ENCODE data around the gene PGBD2.
"Not testable (repeated sequence)": the region's sequence is repeated elsewhere in the genome, so short reads cannot be mapped to it uniquely, and the experiment has no call there.

PGBD2 gene

DNA sequence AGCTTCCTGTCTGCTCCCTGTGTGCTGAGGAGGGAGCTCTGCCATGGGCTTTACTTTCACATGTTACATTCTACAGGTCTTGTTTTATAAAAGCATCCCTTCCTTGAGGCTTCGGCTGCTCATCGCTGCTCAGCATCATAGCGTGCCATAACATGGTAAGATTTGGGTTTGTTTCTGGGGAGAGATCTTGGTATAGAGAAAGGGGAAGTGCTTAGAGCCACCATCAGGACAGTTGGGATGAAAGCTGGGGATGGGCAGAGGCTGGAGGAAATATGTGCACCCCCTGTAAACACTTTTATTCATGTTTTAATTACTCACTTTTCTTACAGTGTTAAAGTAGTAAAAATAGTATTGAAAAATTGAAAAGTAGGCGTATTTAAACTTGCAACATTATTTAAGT is 24.0 kb downstream of the PGBD2 start:
- H3K27me3 Mint-ChIP-seq; H3K4me3 Mint-ChIP-seq; H3K9me3 Mint-ChIP-seq; H3K27ac Mint-ChIP-seq; H3K36me3 Mint-ChIP-seq (ENCODE audit: low read depth): not testable (repeated sequence)
- H3K4me1 Mint-ChIP-seq (ENCODE audit: low read depth), result peaks cover 26% of the 10 kb centered on the region

DNA sequence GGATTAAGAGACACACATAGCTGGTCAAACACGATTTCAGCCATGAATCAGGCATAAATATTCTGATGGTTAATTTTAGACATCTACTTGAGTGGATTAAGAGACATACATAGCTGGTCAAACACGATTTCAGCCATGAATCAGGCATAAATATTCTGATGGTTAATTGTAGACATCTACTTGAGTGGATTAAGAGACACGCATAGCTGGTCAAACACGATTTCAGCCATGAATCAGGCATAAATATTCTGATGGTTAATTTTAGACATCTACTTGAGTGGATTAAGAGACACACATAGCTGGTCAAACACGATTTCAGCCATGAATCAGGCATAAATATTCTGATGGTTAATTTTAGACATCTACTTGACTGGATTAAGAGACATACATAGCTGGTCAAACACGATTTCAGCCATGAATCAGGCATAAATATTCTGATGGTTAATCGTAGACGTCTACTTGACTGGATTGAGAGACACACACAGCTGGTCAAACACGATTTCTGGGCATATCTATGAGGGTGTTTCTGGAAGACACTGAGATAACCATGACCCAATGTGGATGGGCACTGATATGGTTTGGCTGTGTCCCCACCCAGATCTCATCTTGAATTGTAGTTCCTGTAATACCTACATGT is 32.3 kb downstream of the PGBD2 start:
- not testable (repeated sequence) for H3K36me3 Mint-ChIP-seq (ENCODE audit: low read depth); H3K27ac Mint-ChIP-seq

GRCh38 chr1:248944134-248944999 is 38.3 kb downstream of the PGBD2 start:
- H3K36me3 Mint-ChIP-seq (ENCODE audit: low read depth); H3K9me3 Mint-ChIP-seq; H3K4me3 Mint-ChIP-seq; H3K27me3 Mint-ChIP-seq; H3K27ac Mint-ChIP-seq; H3K4me1 Mint-ChIP-seq (ENCODE audit: low read depth): not testable (repeated sequence)

More for the DNA sequence above, 32.3 kb downstream of the PGBD2 start:
- not testable (repeated sequence) for H3K4me3 Mint-ChIP-seq; H3K27me3 Mint-ChIP-seq; H3K9me3 Mint-ChIP-seq; H3K4me1 Mint-ChIP-seq (ENCODE audit: low read depth)

GRCh38 chr1:248945000-248945423 is 39.0 kb downstream of the PGBD2 start:
- H3K9me3 Mint-ChIP-seq; H3K27me3 Mint-ChIP-seq; H3K27ac Mint-ChIP-seq; H3K4me3 Mint-ChIP-seq; H3K36me3 Mint-ChIP-seq (ENCODE audit: low read depth); H3K4me1 Mint-ChIP-seq (ENCODE audit: low read depth): not testable (repeated sequence)

DNA sequence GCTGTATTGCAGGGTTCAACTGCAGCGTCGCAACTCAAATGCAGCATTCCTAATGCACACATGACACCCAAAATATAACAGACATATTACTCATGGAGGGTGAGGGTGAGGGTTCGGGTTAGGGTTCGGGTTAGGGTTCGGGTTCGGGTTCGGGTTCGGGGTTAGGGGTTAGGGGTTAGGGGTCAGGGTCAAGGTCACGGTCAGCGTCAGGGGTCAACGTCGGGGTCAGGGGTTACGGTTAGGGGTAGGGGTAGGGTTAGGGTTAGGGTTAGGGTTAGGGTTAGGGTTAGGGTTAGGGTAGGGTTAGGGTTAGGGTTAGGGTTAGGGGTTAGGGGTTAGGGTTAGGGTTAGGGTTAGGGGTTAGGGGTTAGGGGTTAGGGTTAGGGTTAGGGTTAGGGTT is 39.4 kb downstream of the PGBD2 start:
- not testable (repeated sequence) for H3K36me3 Mint-ChIP-seq (ENCODE audit: low read depth); H3K4me3 Mint-ChIP-seq; H3K27ac Mint-ChIP-seq; H3K9me3 Mint-ChIP-seq; H3K4me1 Mint-ChIP-seq (ENCODE audit: low read depth); H3K27me3 Mint-ChIP-seq

- not testable (repeated sequence) for H3K27ac Mint-ChIP-seq; H3K27me3 Mint-ChIP-seq; H3K9me3 Mint-ChIP-seq; H3K36me3 Mint-ChIP-seq (ENCODE audit: low read depth); H3K4me1 Mint-ChIP-seq (ENCODE audit: low read depth); H3K4me3 Mint-ChIP-seq
Measured at GRCh38 chr1:248945856-248946416, 39.9 kb downstream of the PGBD2 start.
